HepG2 (cell line): ENCODE results near the gene KLHL40. TPM values are rescaled to one million over a fixed set of nuclear protein-coding genes. Genes with fewer than 3 reads are reported as not detected.
A peak's percentile ranks its signal among the peaks of the same experiment; 100 is the strongest.

ENCODE experiments used
- ATF3 ChIP-seq: sonication (generic); formaldehyde crosslinking; IDR thresholded peaks from 2 replicates; pipeline ENCODE4 v1.4.0; 2020; ENCODE audit warnings: missing genetic modification reagents
- CEBPB ChIP-seq: IDR thresholded peaks from 2 replicates; pipeline ENCODE4 v1.6.1; 2011; ENCODE audit warnings: low read depth, low read length, improper control_type of control experiment, borderline replicate concordance
- HINFP ChIP-seq: sonication (generic); formaldehyde crosslinking; IDR thresholded peaks from 2 replicates; pipeline ENCODE4 v1.4.0; 2020; ENCODE audit warnings: low read depth, mild to moderate bottlenecking, missing genetic modification reagents
- IKZF4 ChIP-seq: sonication (generic); formaldehyde crosslinking; IDR thresholded peaks from 2 replicates; pipeline ENCODE4 v1.5.1; 2020; ENCODE audit warnings: borderline replicate concordance, mild to moderate bottlenecking, low read depth, missing genetic modification reagents; ENCODE audit errors: not compliant biosample characterization
- NRL ChIP-seq: sonication (generic); formaldehyde crosslinking; IDR thresholded peaks from 2 replicates; pipeline ENCODE4 v1.5.0; 2020; ENCODE audit warnings: missing genetic modification reagents, mild to moderate bottlenecking, moderate library complexity, borderline replicate concordance
- TGIF2 ChIP-seq: IDR thresholded peaks from 2 replicates; pipeline ENCODE4 v1.6.1; 2016; ENCODE audit warnings: control low read depth, missing compliant biosample characterization
- ZBTB40 ChIP-seq, 2 experiments: fragments of 450-650 bp in 1 of 2; sonication (generic) in 1 of 2; formaldehyde crosslinking in 1 of 2; IDR thresholded peaks; 2 replicates each; pipeline versions ENCODE4 v1.6.1 to v1.8.0; 2016 to 2022; ENCODE audit warnings: antibody characterized with exemption in 1 of 2, mild to moderate bottlenecking in 1 of 2, missing genetic modification reagents in 1 of 2
- ZBTB8A ChIP-seq: sonication (generic); formaldehyde crosslinking; IDR thresholded peaks from 2 replicates; pipeline ENCODE4 v1.4.0; 2020; ENCODE audit warnings: mild to moderate bottlenecking, low read depth, missing genetic modification reagents, borderline replicate concordance
- ZNF143 ChIP-seq: sonication (generic); formaldehyde crosslinking; IDR thresholded peaks from 2 replicates; pipeline ENCODE4 v1.4.0; 2020; ENCODE audit warnings: missing genetic modification reagents
- ZNF567 ChIP-seq: sonication (generic); formaldehyde crosslinking; IDR thresholded peaks from 2 replicates; pipeline ENCODE4 v1.8.1; 2023; ENCODE audit warnings: mild to moderate bottlenecking, missing genetic modification reagents, borderline replicate concordance
- ZNF615 ChIP-seq: sonication (generic); formaldehyde crosslinking; IDR thresholded peaks from 2 replicates; pipeline ENCODE4 v1.5.0; 2020; ENCODE audit warnings: mild to moderate bottlenecking, missing genetic modification reagents, borderline replicate concordance
- ZNF619 ChIP-seq: sonication (generic); formaldehyde crosslinking; IDR thresholded peaks from 2 replicates; pipeline ENCODE4 v1.4.0; 2020; ENCODE audit warnings: mild to moderate bottlenecking, missing genetic modification reagents
- ZNF878 ChIP-seq: sonication (generic); formaldehyde crosslinking; IDR thresholded peaks from 2 replicates; pipeline ENCODE4 v1.8.1; 2023; ENCODE audit warnings: mild to moderate bottlenecking, missing genetic modification reagents, moderate library complexity
- polyA plus RNA-seq, 8 experiments: library from polyadenylated mRNA; depleted of rRNA in 3 of 8; stranded (reverse) in 7 of 8; unstranded in 1 of 8; fragments of >200 nt; fragmentation: Illumina TruSeq in 4 of 8; extraction: Trizol in 4 of 8; gene quantifications; 2 replicates each; pipeline versions ENCODE4 v1.2.1 to v1.2.3, GENCODE V29; 2011 to 2016; ENCODE audit warnings: low read depth in 4 of 8, missing spikeins in 1 of 8, mixed read lengths in 1 of 8; ENCODE audit not compliant: insufficient read depth in 1 of 8
- total RNA-seq, 5 experiments: library from RNA; depleted of rRNA; stranded (reverse); fragments of >200 nt; fragmentation: Illumina TruSeq; extraction: Trizol; gene quantifications; 2 replicates each; pipeline ENCODE4 v1.2.3, GENCODE V29; 2016; ENCODE audit warnings: low read depth in 1 of 5
- TF ChIP-seq, protein P1 (sequence below): sonication (generic); formaldehyde crosslinking; IDR thresholded peaks from 2 replicates; pipeline ENCODE4 v1.5.1; 2020; ENCODE audit warnings: missing genetic modification reagents, mild to moderate bottlenecking, borderline replicate concordance

Gene KLHL40
- total and polyA plus RNA-seq, 2 of the 13 experiments (the other 11 are each of a cell fraction or from before 2014, with no cell fraction given): not detected

DNA sequence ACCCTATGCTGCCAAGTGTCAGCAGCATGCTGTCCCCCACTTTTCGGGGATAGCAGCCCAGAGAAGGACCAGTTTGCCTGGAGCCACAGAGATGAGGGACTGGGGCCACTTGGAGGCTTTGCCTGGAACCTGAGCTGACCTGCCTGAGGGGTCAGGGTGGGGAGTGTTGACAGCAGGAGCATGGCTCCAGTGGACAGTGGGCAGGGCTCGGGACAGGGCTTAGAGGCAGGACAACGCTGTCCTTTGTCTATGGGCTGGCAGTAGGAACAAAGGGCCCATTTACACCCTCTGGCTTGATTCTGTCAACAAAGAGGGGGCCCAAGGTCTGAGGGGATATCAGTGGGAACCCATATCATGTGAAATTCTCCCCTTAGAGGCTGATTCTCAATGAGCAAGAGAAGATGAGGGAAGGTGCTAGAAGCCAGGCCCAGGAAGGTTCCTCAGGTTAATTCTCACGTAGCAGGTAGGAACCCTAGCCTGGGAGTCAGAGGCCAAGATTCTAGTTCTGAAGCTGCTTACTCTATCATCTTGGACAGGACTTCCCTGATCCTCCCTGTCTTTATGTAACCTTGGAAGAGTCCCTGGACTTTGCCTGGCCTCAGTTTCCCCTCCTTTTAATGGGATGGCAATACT lies 47.0 kb downstream of the KLHL40 start (continued):
- TF ChIP-seq CEBPB (no peak), NRL (CRISPR knock-in tag) (peak; percentile 50; the same call in 1 of the 2 replicates), ZNF143 (CRISPR knock-in tag) (no peak), ZNF615 (CRISPR knock-in tag) (no peak), ZBTB40 (IDR thresholded peaks at IDR 0.05) (no peak), ZBTB40 (CRISPR knock-in tag; IDR thresholded peaks at IDR 0.05) (no peak), ATF3 (CRISPR knock-in tag) (no peak), HINFP (no peak), IKZF4 (CRISPR knock-in tag) (no peak), ZNF878 (CRISPR knock-in tag) (no peak), ZBTB8A (CRISPR knock-in tag) (no peak), TGIF2 (CRISPR knock-in tag) (0 out of 2 replicates have a peak, but pooled peaks have one; percentile 16), ZNF619 (CRISPR knock-in tag) (no peak), ZNF567 (no peak)
- TF ChIP-seq, protein P1, sequence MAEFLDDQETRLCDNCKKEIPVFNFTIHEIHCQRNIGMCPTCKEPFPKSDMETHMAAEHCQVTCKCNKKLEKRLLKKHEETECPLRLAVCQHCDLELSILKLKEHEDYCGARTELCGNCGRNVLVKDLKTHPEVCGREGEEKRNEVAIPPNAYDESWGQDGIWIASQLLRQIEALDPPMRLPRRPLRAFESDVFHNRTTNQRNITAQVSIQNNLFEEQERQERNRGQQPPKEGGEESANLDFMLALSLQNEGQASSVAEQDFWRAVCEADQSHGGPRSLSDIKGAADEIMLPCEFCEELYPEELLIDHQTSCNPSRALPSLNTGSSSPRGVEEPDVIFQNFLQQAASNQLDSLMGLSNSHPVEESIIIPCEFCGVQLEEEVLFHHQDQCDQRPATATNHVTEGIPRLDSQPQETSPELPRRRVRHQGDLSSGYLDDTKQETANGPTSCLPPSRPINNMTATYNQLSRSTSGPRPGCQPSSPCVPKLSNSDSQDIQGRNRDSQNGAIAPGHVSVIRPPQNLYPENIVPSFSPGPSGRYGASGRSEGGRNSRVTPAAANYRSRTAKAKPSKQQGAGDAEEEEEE (CRISPR knock-in tag): 0 out of 2 replicates have a peak, but pooled peaks have one; percentile 80
